ENCODE results near the gene CYP27B1.

Gene CYP27B1

DNA sequence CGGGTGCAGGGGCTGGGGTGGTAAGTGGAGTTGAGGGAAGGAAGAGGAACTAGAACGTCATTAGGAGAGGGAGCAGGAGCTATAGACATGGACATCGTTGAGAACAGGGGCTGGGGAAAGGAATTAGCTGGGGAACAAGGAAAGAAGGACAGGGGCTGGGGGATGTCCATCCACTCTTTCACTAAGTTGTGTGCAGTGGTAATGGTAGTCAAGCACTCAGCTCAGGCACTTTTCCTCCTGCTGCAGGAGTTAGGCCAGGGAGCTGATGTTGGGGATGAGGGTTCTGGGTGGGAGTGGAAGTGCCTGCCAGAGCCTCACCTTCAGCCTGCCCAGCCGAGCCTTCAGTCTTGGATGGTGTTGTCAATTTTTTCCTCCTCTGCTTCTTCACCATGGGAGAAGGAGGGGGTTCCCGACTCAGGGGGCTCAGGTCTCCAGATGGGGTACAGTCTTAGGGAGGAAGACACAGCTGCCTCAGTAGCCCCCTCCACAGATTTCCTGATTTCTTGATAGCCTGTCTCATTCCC, 37.5 kb downstream of the CYP27B1 start:
- H3F3A ChIP-seq (ENCODE audit: insufficient read depth), result no peaks in the 10 kb centered on the region
- H2AFZ ChIP-seq (ENCODE audit: low read depth, low read length, severe bottlenecking), result no peak overlapping the region
- no peak overlapping the region for H3K4me3 ChIP-seq (ENCODE audit: insufficient read depth, low read length, poor library complexity, severe bottlenecking)
- no peak overlapping the region for H3K27ac ChIP-seq (ENCODE audit: low read depth, low read length)
- peaks cover 3% of the 10 kb centered on the region; the same call in 1 of the 2 replicates for H3K36me3 ChIP-seq (ENCODE audit: low read length)
- no peak overlapping the region for H3K9ac ChIP-seq (ENCODE audit: low read length)
- TF ChIP-seq EZH2phosphoT487 (conservative IDR thresholded peaks at IDR 0.05; ENCODE audit: low read length), result no peak
- TF ChIP-seq, protein P1, sequence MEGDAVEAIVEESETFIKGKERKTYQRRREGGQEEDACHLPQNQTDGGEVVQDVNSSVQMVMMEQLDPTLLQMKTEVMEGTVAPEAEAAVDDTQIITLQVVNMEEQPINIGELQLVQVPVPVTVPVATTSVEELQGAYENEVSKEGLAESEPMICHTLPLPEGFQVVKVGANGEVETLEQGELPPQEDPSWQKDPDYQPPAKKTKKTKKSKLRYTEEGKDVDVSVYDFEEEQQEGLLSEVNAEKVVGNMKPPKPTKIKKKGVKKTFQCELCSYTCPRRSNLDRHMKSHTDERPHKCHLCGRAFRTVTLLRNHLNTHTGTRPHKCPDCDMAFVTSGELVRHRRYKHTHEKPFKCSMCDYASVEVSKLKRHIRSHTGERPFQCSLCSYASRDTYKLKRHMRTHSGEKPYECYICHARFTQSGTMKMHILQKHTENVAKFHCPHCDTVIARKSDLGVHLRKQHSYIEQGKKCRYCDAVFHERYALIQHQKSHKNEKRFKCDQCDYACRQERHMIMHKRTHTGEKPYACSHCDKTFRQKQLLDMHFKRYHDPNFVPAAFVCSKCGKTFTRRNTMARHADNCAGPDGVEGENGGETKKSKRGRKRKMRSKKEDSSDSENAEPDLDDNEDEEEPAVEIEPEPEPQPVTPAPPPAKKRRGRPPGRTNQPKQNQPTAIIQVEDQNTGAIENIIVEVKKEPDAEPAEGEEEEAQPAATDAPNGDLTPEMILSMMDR (IDR thresholded peaks at IDR 0.05; ENCODE audit: insufficient read depth, low read length, poor library complexity, severe bottlenecking), result no peak
- H3K27me3 ChIP-seq (ENCODE audit: low read length), result no peaks in the 10 kb centered on the region
- H3K4me2 ChIP-seq (ENCODE audit: low read depth, low read length, poor library complexity, severe bottlenecking), result no peak overlapping the region
- no peaks in the 10 kb centered on the region for H3K9me3 ChIP-seq (ENCODE audit: insufficient read depth, low read length)
- no peaks in the 10 kb centered on the region for H3K79me2 ChIP-seq (ENCODE audit: insufficient read depth, low read length)
- H4K20me1 ChIP-seq (ENCODE audit: low read depth, low read length), result no peaks in the 10 kb centered on the region
- H3K9me2 ChIP-seq (replicated peaks; ENCODE audit: insufficient read depth, low read length), result no peaks in the 10 kb centered on the region

DNA sequence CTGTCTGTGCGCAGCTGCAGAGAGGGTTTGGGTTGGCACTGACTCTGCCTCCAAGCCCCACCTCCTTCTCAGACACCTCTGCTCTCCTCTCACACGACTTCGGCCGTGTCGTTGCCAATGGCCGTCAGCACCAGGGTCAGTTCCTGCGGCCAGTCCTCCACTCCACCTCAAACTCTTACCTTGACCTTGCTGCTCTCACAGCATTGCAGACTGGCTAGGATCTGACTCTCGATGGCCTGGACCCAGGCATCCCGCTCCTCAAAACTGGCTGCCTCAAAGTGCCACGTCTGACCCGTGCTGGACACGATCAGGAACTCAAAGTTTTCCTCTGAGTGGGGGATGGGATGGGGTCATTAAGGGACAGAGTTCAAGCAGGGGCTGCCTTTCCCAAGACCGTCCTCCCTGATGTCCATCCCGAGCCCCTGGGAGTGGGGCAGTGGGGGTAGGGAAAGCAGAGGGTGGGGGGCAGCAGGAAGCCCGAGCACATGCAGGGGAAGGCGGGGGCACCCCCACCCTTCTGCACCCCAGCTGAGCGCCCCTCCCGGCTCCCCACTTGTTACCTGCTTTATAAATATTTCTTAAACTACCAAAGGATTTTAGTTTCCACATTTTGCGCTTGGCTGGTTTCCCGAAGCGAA, 39.0 kb downstream of the CYP27B1 start:
- Histone ChIP-seq H3K36me3 (ENCODE audit: low read length) (peaks cover 3% of the 10 kb centered on the region; the same call in 1 of the 2 replicates), H3K9ac (ENCODE audit: low read length) (no peak overlapping the region), H3K9me2 (replicated peaks; ENCODE audit: insufficient read depth, low read length) (no peaks in the 10 kb centered on the region), H3K79me2 (ENCODE audit: insufficient read depth, low read length) (no peaks in the 10 kb centered on the region), H4K20me1 (ENCODE audit: low read depth, low read length) (no peaks in the 10 kb centered on the region), H3F3A (ENCODE audit: insufficient read depth) (no peaks in the 10 kb centered on the region), H3K4me2 (ENCODE audit: low read depth, low read length, poor library complexity, severe bottlenecking) (no peak overlapping the region), H3K9me3 (ENCODE audit: insufficient read depth, low read length) (no peaks in the 10 kb centered on the region), H3K4me3 (ENCODE audit: insufficient read depth, low read length, poor library complexity, severe bottlenecking) (no peak overlapping the region), H2AFZ (ENCODE audit: low read depth, low read length, severe bottlenecking) (no peak overlapping the region), H3K27ac (ENCODE audit: low read depth, low read length) (no peak overlapping the region), H3K27me3 (ENCODE audit: low read length) (no peaks in the 10 kb centered on the region)
- TF ChIP-seq EZH2phosphoT487 (conservative IDR thresholded peaks at IDR 0.05; ENCODE audit: low read length), result no peak
- TF ChIP-seq, protein P1 (IDR thresholded peaks at IDR 0.05; ENCODE audit: insufficient read depth, low read length, poor library complexity, severe bottlenecking), result no peak

DNA sequence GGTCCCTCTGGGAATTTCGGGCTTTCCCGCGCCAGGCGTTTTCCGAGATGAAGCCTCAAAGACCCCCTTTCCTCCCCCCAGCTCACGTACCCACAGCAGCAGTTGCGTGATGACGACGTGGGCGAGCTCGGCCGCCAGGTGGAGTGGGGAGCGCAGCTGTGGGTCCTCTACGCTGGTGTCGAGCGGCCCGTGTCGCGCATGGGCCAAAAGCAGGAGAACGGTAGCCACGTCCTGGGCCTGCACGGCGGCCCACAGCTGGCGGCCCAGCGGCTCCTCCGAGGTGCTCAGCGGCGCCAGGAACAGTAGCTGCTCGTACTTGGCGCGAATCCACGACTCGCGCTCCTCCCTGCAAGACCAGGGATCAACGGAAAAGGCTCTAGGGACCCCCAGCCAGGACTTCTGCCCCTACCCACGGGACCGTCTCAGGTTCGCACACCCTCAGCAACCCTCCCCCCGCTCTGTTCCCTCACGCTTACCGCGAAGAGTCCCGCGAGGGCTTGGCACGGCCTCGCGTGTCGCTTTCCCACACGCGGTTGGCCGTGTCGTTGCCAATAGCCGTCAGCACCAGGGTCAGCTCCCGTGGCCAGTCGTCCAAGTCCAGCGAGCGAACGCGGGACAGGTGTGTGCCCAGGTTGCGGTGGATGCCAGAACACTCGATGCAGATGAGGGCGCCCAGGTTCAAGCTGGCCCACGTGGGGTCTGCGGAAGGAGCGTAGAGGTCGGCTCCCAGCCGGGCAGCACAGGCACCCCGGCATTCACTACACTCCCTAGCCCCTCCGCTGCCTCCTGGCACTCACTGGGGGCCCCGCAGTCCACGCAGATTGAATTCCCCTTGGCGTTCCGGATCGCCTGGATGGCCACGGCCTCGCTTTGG, 39.8 kb downstream of the CYP27B1 start:
- H3K27ac ChIP-seq (ENCODE audit: low read depth, low read length), result no peak overlapping the region
- no peak overlapping the region for H3K4me3 ChIP-seq (ENCODE audit: insufficient read depth, low read length, poor library complexity, severe bottlenecking)
- H4K20me1 ChIP-seq (ENCODE audit: low read depth, low read length), result no peaks in the 10 kb centered on the region
- peaks cover 3% of the 10 kb centered on the region; the same call in 1 of the 2 replicates for H3K36me3 ChIP-seq (ENCODE audit: low read length)
- H2AFZ ChIP-seq (ENCODE audit: low read depth, low read length, severe bottlenecking), result no peak overlapping the region
- no peaks in the 10 kb centered on the region for H3F3A ChIP-seq (ENCODE audit: insufficient read depth)
- no peak overlapping the region for H3K4me2 ChIP-seq (ENCODE audit: low read depth, low read length, poor library complexity, severe bottlenecking)
- no peaks in the 10 kb centered on the region for H3K27me3 ChIP-seq (ENCODE audit: low read length)
- TF ChIP-seq, protein P1 (IDR thresholded peaks at IDR 0.05; ENCODE audit: insufficient read depth, low read length, poor library complexity, severe bottlenecking), result no peak
- TF ChIP-seq EZH2phosphoT487 (conservative IDR thresholded peaks at IDR 0.05; ENCODE audit: low read length), result no peak
- no peaks in the 10 kb centered on the region for H3K79me2 ChIP-seq (ENCODE audit: insufficient read depth, low read length)
- H3K9me2 ChIP-seq (replicated peaks; ENCODE audit: insufficient read depth, low read length), result no peaks in the 10 kb centered on the region
- no peak overlapping the region for H3K9ac ChIP-seq (ENCODE audit: low read length)
- H3K9me3 ChIP-seq (ENCODE audit: insufficient read depth, low read length), result no peaks in the 10 kb centered on the region

All from SU-DHL-6 (cell line).